Measurements from ENCODE around the gene SASS6.

SASS6 gene

DNA sequence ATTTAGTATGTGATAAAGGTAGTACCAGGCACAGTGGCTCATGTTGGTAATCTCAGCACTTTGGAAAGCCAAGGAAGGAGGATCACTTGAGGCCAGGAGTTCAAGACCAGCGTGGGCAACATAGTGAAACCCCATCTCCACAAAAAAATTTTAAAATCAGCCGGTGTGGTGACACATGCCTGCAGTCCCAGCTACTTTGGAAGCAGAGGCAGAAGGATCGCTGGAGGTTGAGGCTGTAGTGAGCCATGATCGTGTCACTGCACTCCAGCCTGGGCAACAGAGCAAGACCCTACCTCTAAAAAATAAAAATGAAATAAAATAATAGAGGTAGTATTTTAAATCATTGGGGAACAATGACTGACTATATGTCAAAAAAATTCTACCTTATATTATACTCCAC, 17.2 kb downstream of the SASS6 start:
- FAIRE-seq (no peak), DNase-seq (ENCODE audit: insufficient read length, low spot score) (no peak)
- no peak for TF ChIP-seq TAF1 (IDR thresholded peaks at IDR 0.05; ENCODE audit: low read depth, low read length)
- no peak for TF ChIP-seq SPI1 (IDR thresholded peaks at IDR 0.05; ENCODE audit: low read depth, low read length)
- no peak for TF ChIP-seq POU2F2 (IDR thresholded peaks at IDR 0.05; ENCODE audit: low read depth, low read length)
- no peak for TF ChIP-seq POLR2A (IDR thresholded peaks at IDR 0.05; ENCODE audit: low read depth, low read length)
- no peak for TF ChIP-seq POLR2AphosphoS5 (IDR thresholded peaks at IDR 0.05; ENCODE audit: low read depth, low read length)
- TF ChIP-seq PAX5 (IDR thresholded peaks at IDR 0.05; ENCODE audit: insufficient read depth, low read length, severe bottlenecking): no peak

DNA sequence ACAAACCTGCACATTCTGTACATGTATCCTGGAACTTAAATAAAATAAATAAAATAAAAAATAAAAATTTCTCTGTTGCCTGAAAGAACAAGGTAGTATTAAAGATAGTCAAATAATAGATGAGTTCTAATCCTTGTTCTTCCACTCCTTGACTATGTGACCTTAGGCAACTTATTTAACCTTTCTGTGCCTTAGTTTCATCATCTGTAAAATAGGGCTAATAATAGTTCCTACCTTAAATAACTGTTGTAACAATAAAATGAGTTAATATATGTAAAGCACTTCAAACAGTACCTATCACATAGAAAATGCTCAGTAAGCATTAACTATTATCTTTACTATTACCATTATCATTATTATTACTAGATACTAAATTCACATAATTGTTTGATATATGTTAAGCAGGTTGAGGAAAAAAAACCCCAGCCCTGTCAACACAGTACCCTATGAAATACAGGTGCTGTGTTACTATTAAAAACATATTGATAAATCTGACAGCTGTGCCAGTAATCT, 23.1 kb downstream of the SASS6 start:
- no peak for DNase-seq (ENCODE audit: insufficient read length, low spot score)
- no peak for FAIRE-seq
- TF ChIP-seq SPI1 (IDR thresholded peaks at IDR 0.05; ENCODE audit: low read depth, low read length) (no peak), POLR2A (IDR thresholded peaks at IDR 0.05; ENCODE audit: low read depth, low read length) (no peak), POLR2AphosphoS5 (IDR thresholded peaks at IDR 0.05; ENCODE audit: low read depth, low read length) (no peak), PAX5 (IDR thresholded peaks at IDR 0.05; ENCODE audit: insufficient read depth, low read length, severe bottlenecking) (no peak), TAF1 (IDR thresholded peaks at IDR 0.05; ENCODE audit: low read depth, low read length) (no peak), POU2F2 (IDR thresholded peaks at IDR 0.05; ENCODE audit: low read depth, low read length) (no peak)

DNA sequence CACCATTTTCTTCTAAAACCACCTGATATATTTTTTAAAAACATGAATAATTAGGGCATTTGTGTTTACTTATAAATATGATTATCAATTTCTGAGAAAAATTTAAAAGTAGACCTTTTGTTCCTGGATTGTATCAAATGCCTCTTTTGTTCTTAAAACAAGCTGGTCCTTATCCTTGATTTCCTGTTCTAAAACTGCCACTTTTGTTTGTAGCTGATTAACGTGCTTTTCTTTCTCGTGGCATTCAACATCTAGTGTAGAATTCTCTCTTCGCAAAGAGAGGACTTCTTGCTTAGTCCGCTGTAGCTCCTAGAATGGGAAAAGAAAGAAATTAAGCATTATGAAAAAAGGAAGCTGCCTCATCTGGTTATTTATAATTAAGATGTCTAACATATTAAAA, 25.0 kb downstream of the SASS6 start:
- TF ChIP-seq TAF1 (IDR thresholded peaks at IDR 0.05; ENCODE audit: low read depth, low read length) (no peak), SPI1 (IDR thresholded peaks at IDR 0.05; ENCODE audit: low read depth, low read length) (no peak), POU2F2 (IDR thresholded peaks at IDR 0.05; ENCODE audit: low read depth, low read length) (no peak), POLR2A (IDR thresholded peaks at IDR 0.05; ENCODE audit: low read depth, low read length) (no peak), POLR2AphosphoS5 (IDR thresholded peaks at IDR 0.05; ENCODE audit: low read depth, low read length) (no peak), PAX5 (IDR thresholded peaks at IDR 0.05; ENCODE audit: insufficient read depth, low read length, severe bottlenecking) (no peak)
- DNase-seq (ENCODE audit: insufficient read length, low spot score) (no peak), FAIRE-seq (peak; percentile 40)

- TF ChIP-seq POU2F2 (IDR thresholded peaks at IDR 0.05; ENCODE audit: low read depth, low read length) (no peak), POLR2A (IDR thresholded peaks at IDR 0.05; ENCODE audit: low read depth, low read length) (no peak), POLR2AphosphoS5 (IDR thresholded peaks at IDR 0.05; ENCODE audit: low read depth, low read length) (no peak), TAF1 (IDR thresholded peaks at IDR 0.05; ENCODE audit: low read depth, low read length) (no peak), PAX5 (IDR thresholded peaks at IDR 0.05; ENCODE audit: insufficient read depth, low read length, severe bottlenecking) (no peak), SPI1 (IDR thresholded peaks at IDR 0.05; ENCODE audit: low read depth, low read length) (no peak)
- DNase-seq (ENCODE audit: insufficient read length, low spot score): no peak
- no peak for FAIRE-seq
These were observed 31.2 kb downstream of the SASS6 start for GRCh38 chr1:100101564-100101963.

GRCh38 chr1:100100202-100100601, 32.5 kb downstream of the SASS6 start:
- no peak for FAIRE-seq
- DNase-seq (ENCODE audit: insufficient read length, low spot score): no peak
- TF ChIP-seq POU2F2 (IDR thresholded peaks at IDR 0.05; ENCODE audit: low read depth, low read length): no peak
- no peak for TF ChIP-seq SPI1 (IDR thresholded peaks at IDR 0.05; ENCODE audit: low read depth, low read length)
- TF ChIP-seq POLR2AphosphoS5 (IDR thresholded peaks at IDR 0.05; ENCODE audit: low read depth, low read length): no peak
- no peak for TF ChIP-seq TAF1 (IDR thresholded peaks at IDR 0.05; ENCODE audit: low read depth, low read length)
- no peak for TF ChIP-seq POLR2A (IDR thresholded peaks at IDR 0.05; ENCODE audit: low read depth, low read length)

DNA sequence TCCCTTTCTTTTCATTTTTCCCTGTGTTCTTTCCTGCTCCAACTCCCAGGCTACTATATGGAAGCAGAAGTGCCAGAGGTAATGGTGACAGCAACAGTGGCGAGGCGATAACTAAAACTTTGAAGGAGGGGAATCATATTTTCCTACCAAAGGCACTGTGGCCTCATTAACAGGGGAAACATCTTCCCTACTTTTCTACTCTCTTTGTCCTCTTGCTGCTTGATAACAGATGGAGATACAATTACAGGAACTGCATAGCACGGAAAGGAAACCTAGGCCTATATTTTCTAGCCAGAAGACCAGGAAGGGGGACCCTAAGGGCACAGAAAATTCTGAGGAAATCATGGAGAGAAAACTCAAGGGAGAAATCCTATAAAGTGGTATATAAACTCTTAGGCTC, 42.3 kb downstream of the SASS6 start:
- TF ChIP-seq TAF1 (IDR thresholded peaks at IDR 0.05; ENCODE audit: low read depth, low read length) (no peak), POLR2AphosphoS5 (IDR thresholded peaks at IDR 0.05; ENCODE audit: low read depth, low read length) (no peak), PAX5 (IDR thresholded peaks at IDR 0.05; ENCODE audit: insufficient read depth, low read length, severe bottlenecking) (no peak), POU2F2 (IDR thresholded peaks at IDR 0.05; ENCODE audit: low read depth, low read length) (no peak), POLR2A (IDR thresholded peaks at IDR 0.05; ENCODE audit: low read depth, low read length) (no peak), SPI1 (IDR thresholded peaks at IDR 0.05; ENCODE audit: low read depth, low read length) (no peak)
- DNase-seq (ENCODE audit: insufficient read length, low spot score) (no peak), FAIRE-seq (no peak)

DNA sequence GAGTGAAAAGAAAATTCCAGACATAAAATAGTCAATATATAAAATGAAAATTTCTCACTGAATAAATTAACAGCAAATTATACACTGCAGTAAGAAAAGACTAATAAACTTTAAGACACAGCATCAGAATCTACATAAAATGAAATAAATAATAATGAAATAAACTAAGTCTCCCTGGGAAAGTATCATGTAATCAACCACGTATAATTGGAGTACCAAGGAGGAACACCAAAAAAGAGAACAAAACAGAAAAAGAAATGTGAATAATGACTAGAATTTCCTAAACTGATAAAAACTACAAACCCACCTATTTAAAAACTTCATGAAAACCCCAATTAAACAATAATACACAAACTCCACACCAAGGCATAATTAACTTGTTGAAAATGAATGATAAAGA, 43.6 kb downstream of the SASS6 start:
- TF ChIP-seq SPI1 (IDR thresholded peaks at IDR 0.05; ENCODE audit: low read depth, low read length): no peak
- no peak for TF ChIP-seq TAF1 (IDR thresholded peaks at IDR 0.05; ENCODE audit: low read depth, low read length)
- no peak for TF ChIP-seq PAX5 (IDR thresholded peaks at IDR 0.05; ENCODE audit: insufficient read depth, low read length, severe bottlenecking)
- no peak for TF ChIP-seq POLR2A (IDR thresholded peaks at IDR 0.05; ENCODE audit: low read depth, low read length)
- TF ChIP-seq POU2F2 (IDR thresholded peaks at IDR 0.05; ENCODE audit: low read depth, low read length): no peak
- TF ChIP-seq POLR2AphosphoS5 (IDR thresholded peaks at IDR 0.05; ENCODE audit: low read depth, low read length): no peak
- FAIRE-seq: no peak
- no peak for DNase-seq (ENCODE audit: insufficient read length, low spot score)

DNA sequence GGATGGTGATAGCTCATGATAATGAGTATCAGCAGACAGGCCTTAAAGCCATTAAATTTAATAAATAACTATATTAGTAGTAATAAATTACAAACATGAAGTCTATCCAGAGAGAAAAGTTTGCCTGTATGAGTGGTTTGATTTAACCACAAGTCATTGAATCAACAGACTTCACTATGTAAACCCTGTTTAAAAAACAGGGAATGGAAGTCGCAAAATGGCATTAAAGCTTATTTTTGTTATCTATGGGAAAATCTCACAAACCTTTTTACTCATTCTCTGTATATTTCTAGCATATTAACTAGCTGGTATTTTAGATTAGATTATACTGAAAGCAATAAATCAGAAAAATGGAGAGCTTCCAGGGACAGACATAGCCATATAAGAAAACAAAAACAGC, 45.3 kb downstream of the SASS6 start:
- DNase-seq (ENCODE audit: insufficient read length, low spot score) (no peak), FAIRE-seq (no peak)
- TF ChIP-seq SPI1 (IDR thresholded peaks at IDR 0.05; ENCODE audit: low read depth, low read length) (no peak), TAF1 (IDR thresholded peaks at IDR 0.05; ENCODE audit: low read depth, low read length) (no peak), POLR2A (IDR thresholded peaks at IDR 0.05; ENCODE audit: low read depth, low read length) (no peak), POLR2AphosphoS5 (IDR thresholded peaks at IDR 0.05; ENCODE audit: low read depth, low read length) (no peak), PAX5 (IDR thresholded peaks at IDR 0.05; ENCODE audit: insufficient read depth, low read length, severe bottlenecking) (no peak), POU2F2 (IDR thresholded peaks at IDR 0.05; ENCODE audit: low read depth, low read length) (no peak)

- no peak for FAIRE-seq
- DNase-seq (ENCODE audit: insufficient read length, low spot score): no peak
- TF ChIP-seq SPI1 (IDR thresholded peaks at IDR 0.05; ENCODE audit: low read depth, low read length) (no peak), POLR2A (IDR thresholded peaks at IDR 0.05; ENCODE audit: low read depth, low read length) (no peak), POU2F2 (IDR thresholded peaks at IDR 0.05; ENCODE audit: low read depth, low read length) (no peak), POLR2AphosphoS5 (IDR thresholded peaks at IDR 0.05; ENCODE audit: low read depth, low read length) (no peak), TAF1 (IDR thresholded peaks at IDR 0.05; ENCODE audit: low read depth, low read length) (no peak), PAX5 (IDR thresholded peaks at IDR 0.05; ENCODE audit: insufficient read depth, low read length, severe bottlenecking) (no peak)
These were observed 52.4 kb downstream of the SASS6 start for GRCh38 chr1:100080331-100080730.

DNA sequence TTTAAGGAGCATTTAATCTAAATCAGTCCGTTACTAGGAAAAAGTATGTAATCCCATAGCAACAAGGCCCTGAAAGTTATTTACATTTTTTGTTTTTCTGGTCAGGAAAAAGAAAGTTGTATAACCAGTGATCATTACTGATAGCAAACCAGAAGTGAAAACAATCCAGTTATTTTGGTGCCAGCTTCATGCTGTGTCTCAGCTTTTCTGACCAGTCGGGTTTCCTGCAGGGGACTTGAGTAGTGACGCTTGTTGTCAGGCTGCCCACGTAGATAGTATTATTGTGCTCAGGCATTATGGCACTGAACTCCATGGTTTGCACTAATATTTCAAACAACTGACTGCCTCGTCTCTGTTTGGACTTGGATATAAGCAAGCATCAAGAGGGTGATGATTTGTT, 55.2 kb downstream of the SASS6 start:
- no peak for DNase-seq (ENCODE audit: insufficient read length, low spot score)
- peak; percentile 83 for FAIRE-seq

More for the DNA sequence above, 55.2 kb downstream of the SASS6 start:
- TF ChIP-seq PAX5 (IDR thresholded peaks at IDR 0.05; ENCODE audit: insufficient read depth, low read length, severe bottlenecking) (no peak), POU2F2 (IDR thresholded peaks at IDR 0.05; ENCODE audit: low read depth, low read length) (0 out of 2 replicates have a peak, but pooled peaks have one; percentile 23), POLR2AphosphoS5 (IDR thresholded peaks at IDR 0.05; ENCODE audit: low read depth, low read length) (0 out of 2 replicates have a peak, but pooled peaks have one; percentile 21), SPI1 (IDR thresholded peaks at IDR 0.05; ENCODE audit: low read depth, low read length) (peak; percentile 57), POLR2A (IDR thresholded peaks at IDR 0.05; ENCODE audit: low read depth, low read length) (no peak), TAF1 (IDR thresholded peaks at IDR 0.05; ENCODE audit: low read depth, low read length) (no peak)
